ENCODE results near the gene PPFIBP1.

GRCh38 chr12:27637524-27637923, 113.5 kb downstream of the PPFIBP1 start:
- no peak for TF ChIP-seq GATA2 (IDR thresholded peaks at IDR 0.05; ENCODE audit: low read depth, low read length)
- TF ChIP-seq GATA3 (IDR thresholded peaks at IDR 0.05; ENCODE audit: low read depth, low read length): no peak
